ENCODE data around the gene BCL2L2. TPM values are rescaled to one million over a fixed set of nuclear protein-coding genes. Genes with fewer than 3 reads are reported as not detected.

The BCL2L2 gene
- total RNA-seq, 2 donors from 2014 or later, result 2.7 to 3.2 TPM

GRCh38 chr14:23346693-23347405 is 40.2 kb downstream of the BCL2L2 start:
- H3K4me3 Mint-ChIP-seq, result no peak overlapping the region

GRCh38 chr14:23347406-23348296 is 41.0 kb downstream of the BCL2L2 start:
- peaks cover 0 to 3% of the 10 kb centered on the region in 2 donors for H3K9me3 Mint-ChIP-seq
- DNase-seq, result no peak
- no peak overlapping the region for H3K4me3 Mint-ChIP-seq
- no peaks in the 10 kb centered on the region for H3K36me3 Mint-ChIP-seq (ENCODE audit: insufficient read depth in 2 of 2)
- ATAC-seq (replicated peaks in 1 of 2), result no peak
- no peaks in the 10 kb centered on the region for H3K4me1 Mint-ChIP-seq (ENCODE audit: low read depth)
- H3K27me3 Mint-ChIP-seq (ENCODE audit: low read depth), result peaks cover 11% of the 10 kb centered on the region
- no peak overlapping the region for H3K27ac Mint-ChIP-seq

More at GRCh38 chr14:23346693-23347405, 40.2 kb downstream of the BCL2L2 start:
- Mint-ChIP-seq H3K4me1 (ENCODE audit: low read depth) (no peaks in the 10 kb centered on the region), H3K27ac (no peak overlapping the region), H3K9me3 (peaks cover 0 to 3% of the 10 kb centered on the region in 2 donors), H3K36me3 (ENCODE audit: insufficient read depth in 2 of 2) (no peaks in the 10 kb centered on the region), H3K27me3 (ENCODE audit: low read depth) (peaks cover 11% of the 10 kb centered on the region)
- no peak for ATAC-seq (replicated peaks in 1 of 2)
- DNase-seq, result no peak

- Mint-ChIP-seq H3K27ac (no peak overlapping the region), H3K4me3 (no peak overlapping the region), H3K4me1 (ENCODE audit: low read depth) (peaks cover 6% of the 10 kb centered on the region), H3K36me3 (ENCODE audit: insufficient read depth in 2 of 2) (no peaks in the 10 kb centered on the region), H3K27me3 (ENCODE audit: low read depth) (peaks cover 17% of the 10 kb centered on the region), H3K9me3 (peaks cover 0 to 3% of the 10 kb centered on the region in 2 donors)
- DNase-seq (no peak), ATAC-seq (replicated peaks in 1 of 2) (no peak)
Observed at GRCh38 chr14:23348297-23348655, 41.6 kb downstream of the BCL2L2 start.

- Mint-ChIP-seq H3K27me3 (ENCODE audit: low read depth) (peaks cover 28% of the 10 kb centered on the region), H3K27ac (no peak overlapping the region), H3K4me1 (ENCODE audit: low read depth) (peaks cover 8% of the 10 kb centered on the region)
Observed at GRCh38 chr14:23349156-23349845, 42.7 kb downstream of the BCL2L2 start.

GRCh38 chr14:23351681-23352505 is 45.3 kb downstream of the BCL2L2 start:
- Mint-ChIP-seq H3K27me3 (ENCODE audit: low read depth) (peaks cover 28% of the 10 kb centered on the region), H3K36me3 (ENCODE audit: insufficient read depth in 2 of 2) (no peaks in the 10 kb centered on the region), H3K4me3 (peak overlapping the region; percentile 79 to 81), H3K4me1 (ENCODE audit: low read depth) (peaks cover 8% of the 10 kb centered on the region), H3K9me3 (peaks cover 0 to 3% of the 10 kb centered on the region in 2 donors), H3K27ac (no peak overlapping the region)
- peak in 1 of 2 donors; percentile 25 for DNase-seq
- ATAC-seq (replicated peaks in 1 of 2), result peak; percentile 45 to 54

More at GRCh38 chr14:23349156-23349845, 42.7 kb downstream of the BCL2L2 start:
- H3K36me3 Mint-ChIP-seq (ENCODE audit: insufficient read depth in 2 of 2), result no peaks in the 10 kb centered on the region
- no peak for ATAC-seq (replicated peaks in 1 of 2)
- peaks cover 0 to 3% of the 10 kb centered on the region in 2 donors for H3K9me3 Mint-ChIP-seq
- no peak overlapping the region for H3K4me3 Mint-ChIP-seq
- no peak for DNase-seq

- Mint-ChIP-seq H3K4me3 (peak within 1 kb of the TSS; percentile 79 to 81), H3K4me1 (ENCODE audit: low read depth) (peaks cover 8% of the 10 kb centered on the region), H3K36me3 (ENCODE audit: insufficient read depth in 2 of 2) (no peaks in the 10 kb centered on the region), H3K27ac (no peak within 1 kb of the TSS), H3K9me3 (peaks cover 0 to 3% of the 10 kb centered on the region in 2 donors), H3K27me3 (ENCODE audit: low read depth) (peaks cover 28% of the 10 kb centered on the region)
- peak; percentile 94 for ATAC-seq (replicated peaks in 1 of 2)
- peak; percentile 69 to 71 for DNase-seq
Observed at GRCh38 chr14:23352506-23353432, 46.1 kb downstream of the BCL2L2 start, which contains the start of gene SLC22A17. TSS of gene SLC22A17 (minus strand) at chr14:23352887.

- Mint-ChIP-seq H3K27me3 (ENCODE audit: low read depth) (peaks cover 28% of the 10 kb centered on the region), H3K27ac (no peak overlapping the region), H3K4me3 (peak overlapping the region; percentile 79 to 81), H3K4me1 (ENCODE audit: low read depth) (peaks cover 8% of the 10 kb centered on the region), H3K9me3 (peaks cover 0 to 3% of the 10 kb centered on the region in 2 donors), H3K36me3 (ENCODE audit: insufficient read depth in 2 of 2) (no peaks in the 10 kb centered on the region)
- ATAC-seq (replicated peaks in 1 of 2) (no peak), DNase-seq (no peak)
Observed at GRCh38 chr14:23353433-23353780, 46.8 kb downstream of the BCL2L2 start.

- peaks cover 0 to 3% of the 10 kb centered on the region in 2 donors for H3K9me3 Mint-ChIP-seq
- no peak for DNase-seq
- H3K27me3 Mint-ChIP-seq (ENCODE audit: low read depth), result peaks cover 28% of the 10 kb centered on the region
- H3K4me3 Mint-ChIP-seq, result no peak overlapping the region
- H3K36me3 Mint-ChIP-seq (ENCODE audit: insufficient read depth in 2 of 2), result no peaks in the 10 kb centered on the region
- H3K4me1 Mint-ChIP-seq (ENCODE audit: low read depth), result peaks cover 8% of the 10 kb centered on the region
- ATAC-seq (replicated peaks in 1 of 2), result no peak
- no peak overlapping the region for H3K27ac Mint-ChIP-seq
Observed at GRCh38 chr14:23354990-23355389, 48.4 kb downstream of the BCL2L2 start.

- ATAC-seq (replicated peaks in 1 of 2), result no peak
Observed at GRCh38 chr14:23355871-23356435, 49.3 kb downstream of the BCL2L2 start.

GRCh38 chr14:23356662-23357061 is 50.0 kb downstream of the BCL2L2 start:
- Mint-ChIP-seq H3K9me3 (no peaks in the 10 kb centered on the region), H3K27ac (no peak overlapping the region), H3K36me3 (ENCODE audit: insufficient read depth in 2 of 2) (no peaks in the 10 kb centered on the region), H3K4me3 (no peak overlapping the region), H3K4me1 (ENCODE audit: low read depth) (peaks cover 8% of the 10 kb centered on the region), H3K27me3 (ENCODE audit: low read depth) (peaks cover 17% of the 10 kb centered on the region)
- DNase-seq, result no peak
- ATAC-seq (replicated peaks in 1 of 2), result no peak

More at GRCh38 chr14:23355871-23356435, 49.3 kb downstream of the BCL2L2 start:
- no peak for DNase-seq
- no peaks in the 10 kb centered on the region for H3K36me3 Mint-ChIP-seq (ENCODE audit: insufficient read depth in 2 of 2)
- H3K4me1 Mint-ChIP-seq (ENCODE audit: low read depth), result peaks cover 8% of the 10 kb centered on the region
- no peaks in the 10 kb centered on the region for H3K9me3 Mint-ChIP-seq
- peaks cover 23% of the 10 kb centered on the region for H3K27me3 Mint-ChIP-seq (ENCODE audit: low read depth)
- no peak overlapping the region for H3K27ac Mint-ChIP-seq
- no peak overlapping the region for H3K4me3 Mint-ChIP-seq

GRCh38 chr14:23357261-23357660 is 50.6 kb downstream of the BCL2L2 start:
- DNase-seq (no peak), ATAC-seq (replicated peaks in 1 of 2) (no peak)
- Mint-ChIP-seq H3K4me1 (ENCODE audit: low read depth) (peaks cover 8% of the 10 kb centered on the region), H3K27ac (no peak overlapping the region), H3K36me3 (ENCODE audit: insufficient read depth in 2 of 2) (no peaks in the 10 kb centered on the region), H3K4me3 (no peak overlapping the region), H3K27me3 (ENCODE audit: low read depth) (peaks cover 17% of the 10 kb centered on the region), H3K9me3 (no peaks in the 10 kb centered on the region)
